Stimulated activated CD8-positive, alpha-beta memory T cell treated with anti-CD3 and anti-CD28 coated beads, Interleukin-7, amount 100 ng/mL, for 4 hours (primary cell): ENCODE results near the gene PALS2.

Experiments
- DNase-seq, 2 donors: peaks; one replicate each; pipeline ENCODE4 v3.0.0-alpha.2; 2020; ENCODE audit warnings: low read depth in 2 of 2

The PALS2 gene

GRCh38 chr7:24572997-24573553 lies at the start of gene PALS2:
PALS2 (plus strand) TSS chr7:24573452; CDS start chr7:24623668, 50,216 bp downstream.
- DNase-seq = peak; percentile 73 to 86

DNA sequence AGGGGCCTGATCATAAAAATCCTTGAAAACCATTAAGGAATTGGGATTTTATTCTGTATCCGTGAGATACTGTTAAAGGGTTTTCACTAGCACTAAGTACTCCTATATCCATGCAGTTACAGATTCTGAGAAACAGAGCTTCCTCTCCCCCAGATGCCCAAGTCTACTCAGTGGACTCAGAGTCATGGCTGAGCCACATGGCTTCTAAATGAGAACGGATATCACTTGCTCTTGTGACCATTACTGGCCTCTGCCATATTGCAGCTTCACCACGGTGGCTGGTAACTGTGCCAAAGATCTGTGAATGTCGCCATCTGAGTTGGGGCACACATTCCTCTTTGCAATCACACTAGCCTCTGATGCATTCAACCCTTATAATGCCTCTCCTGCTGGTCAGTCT lies 42.0 kb upstream of the PALS2 start:
- no peak for DNase-seq

- DNase-seq = no peak
These were observed 36.6 kb upstream of the PALS2 start for GRCh38 chr7:24536682-24537081.

- DNase-seq = no peak
These were observed 32.3 kb upstream of the PALS2 start for GRCh38 chr7:24540956-24541355.

GRCh38 chr7:24545215-24545614 lies 28.0 kb upstream of the PALS2 start:
- DNase-seq = no peak

GRCh38 chr7:24548390-24548789 lies 24.9 kb upstream of the PALS2 start:
- DNase-seq = no peak

GRCh38 chr7:24549991-24550390 lies 23.3 kb upstream of the PALS2 start:
- DNase-seq = no peak

DNA sequence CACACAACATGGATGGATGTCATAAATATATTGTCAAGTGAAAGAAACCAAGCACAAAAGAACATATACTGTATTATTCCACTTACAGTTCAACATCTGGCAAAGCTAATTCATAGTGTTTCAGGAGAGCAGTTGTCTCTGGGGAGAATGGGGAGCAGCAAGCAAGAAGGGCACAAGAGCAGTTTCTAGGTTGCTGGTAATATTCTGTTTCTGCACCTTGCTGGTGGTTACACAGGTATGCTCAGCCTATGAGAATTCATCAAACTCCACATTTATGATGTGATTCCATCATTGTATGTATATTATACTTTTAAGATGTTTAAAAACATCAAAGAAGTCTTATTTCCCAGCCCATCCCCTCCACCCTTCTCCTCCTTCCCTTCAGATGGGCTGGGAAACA lies 18.1 kb upstream of the PALS2 start:
- no peak for DNase-seq

- DNase-seq = no peak
These were observed 17.5 kb upstream of the PALS2 start for GRCh38 chr7:24555719-24556118.

DNA sequence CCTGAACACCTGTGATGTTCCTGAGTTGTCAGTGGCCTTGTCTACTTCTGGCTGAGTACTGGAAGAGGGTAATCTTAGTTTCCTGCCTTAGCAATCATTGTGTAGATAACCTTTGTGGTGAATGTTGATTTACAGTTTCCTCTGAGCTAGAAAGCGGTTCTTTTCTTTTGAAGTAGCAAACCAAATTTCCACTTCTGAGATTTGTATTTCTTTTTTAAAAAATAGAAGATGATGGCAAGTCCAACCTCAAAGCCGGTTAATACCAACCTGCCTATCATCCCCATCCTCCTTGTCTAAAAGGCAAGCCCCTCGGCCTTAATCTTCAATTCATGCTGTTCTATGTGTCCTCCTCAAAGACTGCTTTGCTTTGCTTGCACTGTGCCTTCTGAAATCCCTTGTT lies 12.5 kb upstream of the PALS2 start:
- no peak for DNase-seq

- no peak for DNase-seq
These were observed 7.0 kb upstream of the PALS2 start for GRCh38 chr7:24566274-24566673.

DNA sequence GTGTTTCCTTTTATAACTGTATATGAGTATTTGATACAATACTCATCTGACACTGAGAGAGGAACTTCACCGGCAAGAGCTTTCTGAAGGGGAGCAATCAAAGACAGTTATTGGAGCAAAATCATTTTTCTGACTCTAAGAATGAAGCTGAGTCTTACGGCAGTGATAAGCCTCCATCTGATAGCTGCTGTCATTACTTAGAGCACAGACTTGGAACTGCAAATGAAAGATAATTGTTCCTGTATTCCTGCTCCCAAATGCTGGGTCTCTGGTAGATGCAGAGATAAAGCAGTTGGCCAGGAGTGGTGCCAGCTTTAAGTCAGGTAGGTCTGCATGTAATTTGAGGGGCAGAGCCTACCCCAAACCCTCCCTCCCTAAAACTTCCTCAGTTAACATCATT lies 2.3 kb upstream of the PALS2 start:
- DNase-seq = no peak

GRCh38 chr7:24572016-24572392 lies 1.2 kb upstream of the PALS2 start:
- DNase-seq = no peak

- no peak for DNase-seq
These were observed 757 bp upstream of the PALS2 start for GRCh38 chr7:24572393-24572996.

GRCh38 chr7:24573554-24574338 lies 494 bp downstream of the PALS2 start:
- DNase-seq = peak; percentile 8 to 35

DNA sequence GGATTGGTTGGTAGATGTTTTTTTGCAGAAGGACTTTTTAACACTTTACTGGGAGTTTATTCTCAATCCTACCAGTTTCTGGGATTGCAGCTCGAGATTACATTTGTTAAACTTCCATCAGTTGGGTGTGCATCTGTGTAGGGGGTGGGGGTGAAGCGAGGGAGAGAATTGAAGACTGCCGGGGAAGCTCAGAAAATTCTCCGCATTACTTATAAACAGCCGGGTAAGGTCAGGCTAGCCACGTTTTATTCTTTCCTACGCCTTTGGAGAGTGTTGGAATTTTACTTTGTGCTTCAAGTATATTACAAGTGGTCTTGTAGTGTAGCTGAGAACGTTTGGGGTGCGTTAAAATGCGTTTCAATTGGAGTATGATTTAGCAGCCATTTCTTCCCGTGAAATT lies 1.1 kb downstream of the PALS2 start:
- no peak for DNase-seq

DNA sequence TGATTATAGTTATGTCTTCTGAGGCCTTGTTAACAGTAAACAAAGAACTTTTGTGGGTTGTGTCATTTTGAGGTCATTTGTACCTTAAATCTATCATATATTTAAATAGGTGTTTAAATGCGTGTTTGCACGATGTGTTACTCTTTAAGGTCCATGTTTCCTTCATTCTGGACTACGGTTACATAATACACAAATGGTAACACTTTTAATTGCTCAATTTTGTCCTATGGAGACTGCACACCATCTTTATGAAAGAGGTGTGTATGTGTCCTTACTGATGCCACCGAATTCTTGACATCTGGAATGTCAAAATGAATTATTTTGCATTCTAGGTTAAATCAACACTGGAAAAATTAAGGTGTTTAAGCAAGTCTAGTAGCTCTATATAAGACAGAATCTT lies 1.7 kb downstream of the PALS2 start:
- no peak for DNase-seq

DNA sequence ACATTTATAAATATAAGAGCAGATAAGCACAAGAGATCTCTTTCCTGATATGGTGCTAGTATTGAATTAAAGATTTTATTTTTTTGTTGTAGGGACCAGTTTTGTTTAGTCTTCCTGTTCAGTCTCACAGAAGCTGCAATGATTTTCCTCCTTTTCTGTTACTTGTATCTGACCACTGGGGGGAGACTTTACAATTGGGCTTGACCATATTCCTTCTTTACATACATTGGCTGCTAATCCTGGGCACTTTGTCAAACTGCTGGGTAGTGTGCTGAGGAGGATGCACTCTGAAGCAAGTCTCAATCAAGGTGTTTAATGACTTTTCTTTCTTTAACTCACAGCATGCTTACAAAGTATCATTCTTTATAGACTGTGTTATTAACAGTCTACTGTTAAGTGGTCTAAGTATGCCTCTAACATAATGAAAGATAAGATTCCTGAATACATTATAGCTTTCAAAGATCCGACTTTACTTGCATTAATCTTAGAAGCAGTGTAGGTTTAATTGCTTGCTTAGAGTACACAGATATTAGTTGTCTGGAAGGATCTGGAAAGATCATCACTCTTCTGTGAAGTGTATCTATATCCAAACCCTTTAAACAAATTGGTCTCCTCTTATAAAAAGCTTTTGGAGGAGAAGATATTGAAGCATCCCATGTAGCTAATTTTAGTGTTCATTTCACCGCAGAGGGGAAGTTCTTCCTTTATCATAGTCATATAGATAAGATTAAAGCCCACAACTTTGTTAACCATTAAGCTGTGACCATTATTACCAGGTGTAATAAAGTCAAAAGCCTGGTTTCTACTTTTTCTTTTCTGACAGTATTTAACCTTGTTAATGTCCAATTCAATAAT lies 3.1 kb downstream of the PALS2 start:
- DNase-seq = no peak

GRCh38 chr7:24578052-24578451 lies 4.8 kb downstream of the PALS2 start:
- no peak for DNase-seq

GRCh38 chr7:24580283-24580946 lies 7.2 kb downstream of the PALS2 start:
- no peak for DNase-seq

DNA sequence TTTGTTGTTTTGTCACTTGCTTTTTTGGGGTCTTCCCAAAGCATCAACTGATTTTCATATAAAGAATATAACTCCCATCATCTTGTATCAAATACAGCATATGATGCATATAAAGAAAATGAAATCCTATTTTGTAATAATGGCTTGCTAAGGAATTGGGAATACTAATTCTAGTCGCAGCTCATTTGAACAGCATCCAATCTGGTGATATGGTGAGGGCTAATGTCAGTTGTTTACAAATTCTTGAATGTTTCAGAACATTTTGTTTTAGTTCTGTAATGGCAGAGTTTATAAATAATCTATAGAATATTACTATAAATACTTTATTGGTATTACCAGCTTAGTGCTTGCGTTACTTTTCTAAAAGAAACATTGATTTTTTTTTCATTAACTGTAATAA lies 8.9 kb downstream of the PALS2 start:
- DNase-seq = no peak

DNA sequence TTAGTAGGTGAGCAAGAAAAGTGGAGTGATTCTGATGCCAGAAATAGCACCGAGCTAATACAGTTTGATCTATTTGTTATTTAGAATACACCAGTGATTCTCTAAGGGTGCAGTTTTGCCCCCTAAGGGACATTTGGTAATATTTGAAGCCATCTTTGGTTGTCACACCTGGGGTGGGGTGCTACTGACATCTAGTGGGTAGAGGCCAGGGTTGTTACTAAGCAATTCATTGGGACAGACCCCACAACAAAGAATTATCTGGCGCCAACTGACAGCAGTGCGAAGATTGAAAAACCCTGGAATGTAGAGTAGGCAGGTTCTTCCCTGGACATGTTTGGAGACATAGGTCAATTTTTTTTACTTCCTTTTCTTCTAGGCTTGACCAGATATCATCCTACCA lies 14.6 kb downstream of the PALS2 start:
- peak; percentile 26 for DNase-seq
